Effector memory CD8-positive, alpha-beta T cell (primary cell): ENCODE measurements around the gene OSBPL6.

Experiments
- ATAC-seq: fragments of 150-1000 bp; cut with Tn5 transposase; replicated peaks from 2 replicates; pipeline ENCODE4 v1.10.0; 2021; ENCODE audit warnings: mild to moderate bottlenecking, moderate library complexity
- DNase-seq, 3 experiments: peaks; one replicate each; pipeline ENCODE4 v3.0.0; 2021
- H3K27ac Mint-ChIP-seq, 2 donors: one replicate each; pipeline ENCODE4 v1.8.0; 2022; ENCODE audit warnings: mild to moderate bottlenecking in 2 of 2, mixed read lengths in 2 of 2, moderate library complexity in 2 of 2
- H3K27me3 Mint-ChIP-seq, 2 donors: one replicate each; pipeline ENCODE4 v1.8.0; 2022; ENCODE audit warnings: mixed read lengths in 2 of 2
- H3K36me3 Mint-ChIP-seq: one replicate; pipeline ENCODE4 v1.8.0; 2022; ENCODE audit warnings: mild to moderate bottlenecking, moderate library complexity, mixed read lengths; ENCODE audit not compliant: insufficient read depth
- H3K4me1 Mint-ChIP-seq, 2 donors: one replicate each; pipeline ENCODE4 v1.8.0; 2022; ENCODE audit warnings: low read depth in 2 of 2, mixed read lengths in 2 of 2
- H3K4me3 Mint-ChIP-seq, 2 donors: one replicate each; pipeline ENCODE4 v1.8.0; 2022; ENCODE audit warnings: mild to moderate bottlenecking in 2 of 2, mixed read lengths in 2 of 2, moderate library complexity in 2 of 2
- H3K9me3 Mint-ChIP-seq, 2 donors: one replicate each; pipeline ENCODE4 v1.8.0; 2022; ENCODE audit warnings: mixed read lengths in 2 of 2

OSBPL6 gene

DNA sequence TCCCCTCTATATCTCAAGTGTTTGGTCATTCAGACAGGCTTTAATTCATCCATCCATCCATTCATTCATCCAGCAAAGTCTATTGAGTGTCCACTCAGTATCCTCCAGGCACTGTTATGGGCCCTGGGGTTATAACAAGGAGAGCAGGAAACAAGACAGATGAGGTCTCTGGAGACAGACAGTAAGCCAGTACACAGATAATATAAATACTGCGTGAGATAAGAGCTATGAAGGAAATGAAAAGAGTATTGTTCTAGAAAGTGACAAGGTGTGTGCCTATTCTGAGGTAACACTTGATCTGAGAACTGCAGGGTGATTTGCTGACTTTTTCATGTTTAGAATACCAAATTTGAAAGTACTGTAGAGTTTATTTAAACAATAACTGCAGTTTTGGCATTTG lies 98.3 kb downstream of the OSBPL6 start:
- Mint-ChIP-seq H3K4me1 (no peaks in the 10 kb centered on the region), H3K27me3 (peaks cover 21 to 38% of the 10 kb centered on the region in 2 donors), H3K36me3 (no peaks in the 10 kb centered on the region), H3K9me3 (no peaks in the 10 kb centered on the region), H3K4me3 (no peak overlapping the region), H3K27ac (no peak overlapping the region)
- ATAC-seq: no peak
- DNase-seq: no peak

DNA sequence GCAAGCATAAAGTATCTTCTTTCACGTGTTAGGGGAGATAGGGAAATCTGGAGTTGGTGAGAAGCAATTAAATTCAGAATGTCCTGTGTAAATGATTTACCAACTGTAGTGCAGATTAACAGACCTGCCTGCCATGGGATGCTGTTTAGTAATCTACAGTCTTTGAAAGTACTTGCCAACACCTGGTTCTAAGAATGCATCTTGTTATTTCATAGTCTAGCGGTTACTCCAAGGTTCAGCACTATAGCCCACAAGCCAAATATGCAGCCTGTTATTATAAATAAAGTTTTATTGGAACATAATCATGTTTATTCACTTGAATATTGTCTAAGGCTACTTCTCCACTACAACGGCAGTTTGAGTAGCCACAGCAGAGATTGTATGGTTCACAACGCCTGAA lies 100.8 kb downstream of the OSBPL6 start:
- no peak for DNase-seq
- H3K4me3 Mint-ChIP-seq: no peak overlapping the region
- H3K27me3 Mint-ChIP-seq: peaks cover 21 to 46% of the 10 kb centered on the region in 2 donors
- no peak overlapping the region for H3K27ac Mint-ChIP-seq
- no peaks in the 10 kb centered on the region for H3K4me1 Mint-ChIP-seq
- no peaks in the 10 kb centered on the region for H3K9me3 Mint-ChIP-seq
- no peak for ATAC-seq
- no peaks in the 10 kb centered on the region for H3K36me3 Mint-ChIP-seq

DNA sequence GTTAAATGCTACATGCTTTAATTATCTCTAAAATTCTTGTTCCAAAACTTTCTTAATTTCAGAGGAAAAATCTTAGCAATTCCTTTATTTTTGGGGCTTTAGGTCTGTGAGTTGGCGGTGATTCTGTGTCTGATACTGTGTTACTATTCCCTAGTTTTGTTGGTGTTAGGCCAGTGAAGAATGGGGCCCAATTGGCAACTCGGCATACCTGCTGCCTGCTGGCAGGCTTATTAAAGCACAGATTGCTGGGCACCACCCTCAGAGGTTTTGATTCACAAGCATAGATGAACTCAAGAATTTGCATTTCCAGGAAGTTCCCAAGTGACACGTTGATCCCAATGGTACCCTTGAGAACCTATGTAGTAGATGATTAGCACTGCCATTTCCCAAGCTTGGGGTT lies 101.6 kb downstream of the OSBPL6 start:
- H3K9me3 Mint-ChIP-seq: no peaks in the 10 kb centered on the region
- H3K27me3 Mint-ChIP-seq: peaks cover 21 to 50% of the 10 kb centered on the region in 2 donors

GRCh38 chr2:178296394-178297090 lies 102.2 kb downstream of the OSBPL6 start:
- no peaks in the 10 kb centered on the region for H3K4me1 Mint-ChIP-seq
- no peak for ATAC-seq
- no peaks in the 10 kb centered on the region for H3K9me3 Mint-ChIP-seq
- H3K27me3 Mint-ChIP-seq: peaks cover 21 to 44% of the 10 kb centered on the region in 2 donors
- H3K27ac Mint-ChIP-seq: no peak overlapping the region
- no peak for DNase-seq
- H3K36me3 Mint-ChIP-seq: no peaks in the 10 kb centered on the region
- no peak overlapping the region for H3K4me3 Mint-ChIP-seq

More for the DNA sequence above, 101.6 kb downstream of the OSBPL6 start:
- no peaks in the 10 kb centered on the region for H3K4me1 Mint-ChIP-seq
- H3K27ac Mint-ChIP-seq: no peak overlapping the region
- H3K4me3 Mint-ChIP-seq: no peak overlapping the region
- H3K36me3 Mint-ChIP-seq: no peaks in the 10 kb centered on the region
- no peak for ATAC-seq
- no peak for DNase-seq

- Mint-ChIP-seq H3K4me1 (no peaks in the 10 kb centered on the region), H3K27me3 (peaks cover 21 to 39% of the 10 kb centered on the region in 2 donors)
Measured at GRCh38 chr2:178297091-178297411, 102.7 kb downstream of the OSBPL6 start.

GRCh38 chr2:178298785-178299212 lies 104.5 kb downstream of the OSBPL6 start:
- H3K4me3 Mint-ChIP-seq: no peak overlapping the region
- no peak overlapping the region for H3K27ac Mint-ChIP-seq
- H3K36me3 Mint-ChIP-seq: no peaks in the 10 kb centered on the region
- DNase-seq: no peak
- ATAC-seq: no peak
- peaks cover 29 to 36% of the 10 kb centered on the region in 2 donors for H3K27me3 Mint-ChIP-seq
- H3K9me3 Mint-ChIP-seq: no peaks in the 10 kb centered on the region
- H3K4me1 Mint-ChIP-seq: no peaks in the 10 kb centered on the region

More at GRCh38 chr2:178297091-178297411, 102.7 kb downstream of the OSBPL6 start:
- no peaks in the 10 kb centered on the region for H3K36me3 Mint-ChIP-seq
- no peak overlapping the region for H3K27ac Mint-ChIP-seq
- H3K9me3 Mint-ChIP-seq: no peaks in the 10 kb centered on the region
- no peak for ATAC-seq
- H3K4me3 Mint-ChIP-seq: no peak overlapping the region
- DNase-seq: no peak

DNA sequence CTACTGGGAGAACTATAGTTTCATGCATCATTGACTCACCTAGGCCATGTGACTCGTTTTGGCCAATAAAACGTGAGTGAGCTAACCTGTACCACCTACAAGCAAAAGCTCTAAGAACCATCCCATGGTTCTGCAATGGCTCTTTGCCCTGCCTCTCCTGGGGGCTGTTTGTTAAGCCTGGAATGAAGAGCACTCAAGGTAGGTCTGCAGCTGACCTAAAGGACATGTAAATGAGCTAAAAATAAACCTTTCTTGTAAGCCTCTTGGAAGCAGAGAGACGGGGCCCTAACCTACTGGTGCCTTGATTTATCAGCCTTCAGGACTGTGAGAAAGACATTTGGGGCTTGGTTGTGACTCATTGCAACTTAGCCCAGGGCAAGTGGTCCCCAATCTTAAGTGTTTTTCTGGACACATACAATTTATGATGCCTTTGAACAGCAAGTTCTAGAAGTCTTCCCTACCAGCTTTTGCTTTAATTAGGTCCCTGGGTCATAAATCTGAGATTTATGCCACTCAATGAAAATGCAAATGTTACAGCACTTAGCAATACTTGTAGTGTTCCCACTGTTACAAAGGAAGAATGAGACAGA lies 107.4 kb downstream of the OSBPL6 start:
- no peaks in the 10 kb centered on the region for H3K9me3 Mint-ChIP-seq
- no peak for ATAC-seq

DNA sequence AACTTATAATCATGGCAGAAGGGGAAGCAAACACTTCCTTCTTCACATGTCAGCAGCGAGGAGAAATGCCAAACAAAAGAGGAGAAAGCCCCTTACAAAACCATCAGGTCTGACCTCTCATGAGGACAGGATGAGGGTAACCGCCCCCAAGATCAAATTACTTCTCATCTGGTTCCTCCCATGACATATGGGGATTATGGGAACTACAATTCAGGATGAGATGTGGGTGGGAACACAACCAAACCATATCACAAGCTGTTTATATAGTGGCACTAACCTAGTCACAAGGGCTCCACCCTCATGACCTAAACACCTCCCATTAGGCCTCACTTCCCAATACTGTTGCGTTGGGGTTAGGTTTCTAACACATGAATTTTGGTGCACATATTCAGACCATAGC lies 110.0 kb downstream of the OSBPL6 start:
- H3K27ac Mint-ChIP-seq: no peak overlapping the region
- H3K27me3 Mint-ChIP-seq: peaks cover 30 to 31% of the 10 kb centered on the region in 2 donors
- no peaks in the 10 kb centered on the region for H3K36me3 Mint-ChIP-seq
- no peak for DNase-seq
- no peaks in the 10 kb centered on the region for H3K4me1 Mint-ChIP-seq
- H3K9me3 Mint-ChIP-seq: no peaks in the 10 kb centered on the region
- ATAC-seq: no peak
- H3K4me3 Mint-ChIP-seq: no peak overlapping the region

More for the DNA sequence above, 107.4 kb downstream of the OSBPL6 start:
- DNase-seq: no peak
- Mint-ChIP-seq H3K4me1 (no peaks in the 10 kb centered on the region), H3K27me3 (peaks cover 31 to 33% of the 10 kb centered on the region in 2 donors), H3K4me3 (no peak overlapping the region), H3K27ac (no peak overlapping the region), H3K36me3 (no peaks in the 10 kb centered on the region)

- no peaks in the 10 kb centered on the region for H3K9me3 Mint-ChIP-seq
- ATAC-seq (peak; percentile 35), DNase-seq (no peak)
- peaks cover 28 to 41% of the 10 kb centered on the region in 2 donors for H3K27me3 Mint-ChIP-seq
- H3K4me1 Mint-ChIP-seq: no peaks in the 10 kb centered on the region
- H3K27ac Mint-ChIP-seq: no peak overlapping the region
- no peaks in the 10 kb centered on the region for H3K36me3 Mint-ChIP-seq
- H3K4me3 Mint-ChIP-seq: no peak overlapping the region
Measured at GRCh38 chr2:178306352-178307073, 112.2 kb downstream of the OSBPL6 start.

- H3K27me3 Mint-ChIP-seq: peaks cover 33 to 44% of the 10 kb centered on the region in 2 donors
- ATAC-seq (no peak), DNase-seq (no peak)
- no peaks in the 10 kb centered on the region for H3K4me1 Mint-ChIP-seq
- no peak overlapping the region for H3K27ac Mint-ChIP-seq
- H3K9me3 Mint-ChIP-seq: no peaks in the 10 kb centered on the region
- H3K4me3 Mint-ChIP-seq: no peak overlapping the region
- no peaks in the 10 kb centered on the region for H3K36me3 Mint-ChIP-seq
Measured at GRCh38 chr2:178307650-178308049, 113.3 kb downstream of the OSBPL6 start.

GRCh38 chr2:178309541-178309940 lies 115.2 kb downstream of the OSBPL6 start:
- Mint-ChIP-seq H3K27me3 (peaks cover 24 to 32% of the 10 kb centered on the region in 2 donors), H3K27ac (no peak overlapping the region), H3K4me1 (no peaks in the 10 kb centered on the region), H3K4me3 (no peak overlapping the region), H3K36me3 (no peaks in the 10 kb centered on the region), H3K9me3 (no peaks in the 10 kb centered on the region)
- DNase-seq: no peak
- ATAC-seq: no peak

DNA sequence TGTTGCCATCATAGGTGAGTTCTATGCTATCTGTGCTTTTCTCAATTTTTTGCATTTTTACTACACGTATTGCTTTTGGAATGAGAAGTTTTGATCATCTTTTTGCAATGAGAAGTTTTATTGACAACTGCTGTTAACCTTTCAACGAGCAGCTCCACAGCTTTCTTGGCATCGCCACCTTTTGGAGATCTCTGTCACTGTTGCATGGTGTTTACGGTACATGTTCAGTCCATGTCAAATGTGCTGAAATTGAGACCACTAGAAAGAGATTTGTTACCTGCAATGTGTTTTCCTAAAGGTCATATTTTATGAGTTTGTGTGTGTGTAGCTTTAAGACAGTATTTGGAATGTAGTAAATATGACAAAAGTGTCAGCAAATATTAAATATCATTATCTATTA lies 120.8 kb downstream of the OSBPL6 start:
- Mint-ChIP-seq H3K36me3 (no peaks in the 10 kb centered on the region), H3K27ac (no peak overlapping the region)
- ATAC-seq: no peak

DNA sequence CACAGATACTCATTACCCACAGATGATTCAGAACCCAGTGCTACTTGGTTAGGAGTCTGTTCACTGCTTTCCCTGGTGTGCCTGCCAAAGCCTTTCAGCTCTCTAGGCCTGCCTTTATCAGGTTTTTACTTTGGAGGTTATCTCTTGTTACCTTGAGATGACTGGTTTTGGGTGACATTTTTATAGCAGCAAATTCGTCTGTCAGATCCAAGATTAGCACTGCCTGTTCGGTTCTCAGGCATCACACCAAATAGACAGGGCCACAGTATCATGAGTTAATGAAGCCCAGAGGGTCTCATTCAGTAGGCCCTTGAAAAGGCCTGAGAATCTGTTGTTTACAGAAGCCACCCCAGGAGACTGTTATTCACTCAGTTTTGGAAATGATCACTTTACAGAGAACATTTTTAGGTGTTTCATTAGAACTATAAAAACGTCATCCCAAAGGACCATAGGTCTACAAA lies 121.2 kb downstream of the OSBPL6 start:
- ATAC-seq (no peak), DNase-seq (no peak)
- H3K27ac Mint-ChIP-seq: no peak overlapping the region
- no peaks in the 10 kb centered on the region for H3K9me3 Mint-ChIP-seq
- H3K4me1 Mint-ChIP-seq: no peaks in the 10 kb centered on the region
- peaks cover 21 to 41% of the 10 kb centered on the region in 2 donors for H3K27me3 Mint-ChIP-seq
- no peaks in the 10 kb centered on the region for H3K36me3 Mint-ChIP-seq
- no peak overlapping the region for H3K4me3 Mint-ChIP-seq

More for the DNA sequence above, 120.8 kb downstream of the OSBPL6 start:
- H3K9me3 Mint-ChIP-seq: no peaks in the 10 kb centered on the region
- DNase-seq: no peak
- peaks cover 21 to 38% of the 10 kb centered on the region in 2 donors for H3K27me3 Mint-ChIP-seq
- H3K4me1 Mint-ChIP-seq: no peaks in the 10 kb centered on the region
- no peak overlapping the region for H3K4me3 Mint-ChIP-seq

- Mint-ChIP-seq H3K27me3 (peaks cover 21 to 40% of the 10 kb centered on the region in 2 donors), H3K9me3 (no peaks in the 10 kb centered on the region), H3K4me1 (no peaks in the 10 kb centered on the region), H3K4me3 (no peak overlapping the region), H3K36me3 (no peaks in the 10 kb centered on the region), H3K27ac (no peak overlapping the region)
- DNase-seq: no peak
- no peak for ATAC-seq
Measured at GRCh38 chr2:178317811-178318210, 123.5 kb downstream of the OSBPL6 start.
